RWPE2 (cell line): Measurements from ENCODE around the gene TRPV2.
A peak's percentile ranks its signal among the peaks of the same experiment; 100 is the strongest.

Experiments used
- ATAC-seq: fragments of 200-7000 bp; cut with Tn5 transposase; 3 replicates; pipeline ENCODE4 v1.9.1; 2021; ENCODE audit warnings: low read depth
- DNase-seq: peaks from one replicate; pipeline ENCODE4 v3.0.0-alpha.2; 2020; ENCODE audit warnings: low spot score
- H3K27ac ChIP-seq: fragments of 450-650 bp; 2 replicates; pipeline ENCODE4 v1.5.1; 2017; ENCODE audit warnings: mild to moderate bottlenecking; ENCODE audit not compliant: poor library complexity, severe bottlenecking
- H3K27me3 ChIP-seq: fragments of 250-450 bp; sonication (Bioruptor Pico); 2 replicates; pipeline ENCODE4 v1.5.1; 2021; ENCODE audit warnings: mild to moderate bottlenecking, moderate library complexity; ENCODE audit not compliant: insufficient read depth, poor library complexity, severe bottlenecking
- H3K36me3 ChIP-seq: fragments of 250-450 bp; sonication (Bioruptor Pico); 2 replicates; pipeline ENCODE4 v1.5.1; 2020; ENCODE audit warnings: low read depth, mild to moderate bottlenecking, moderate library complexity
- H3K4me1 ChIP-seq: fragments of 250-450 bp; sonication (Bioruptor Pico); 2 replicates; pipeline ENCODE4 v1.5.1; 2021; ENCODE audit warnings: mild to moderate bottlenecking, moderate library complexity; ENCODE audit not compliant: insufficient read depth, poor library complexity, severe bottlenecking
- H3K4me3 ChIP-seq: fragments of 250-450 bp; sonication (Bioruptor Pico); 2 replicates; pipeline ENCODE4 v1.5.1; 2021; ENCODE audit warnings: mild to moderate bottlenecking, moderate library complexity; ENCODE audit not compliant: severe bottlenecking
- H3K9me3 ChIP-seq: fragments of 250-450 bp; sonication (Bioruptor Pico); 2 replicates; pipeline ENCODE4 v1.5.1; 2021; ENCODE audit warnings: mild to moderate bottlenecking, moderate library complexity; ENCODE audit not compliant: severe bottlenecking
- CTCF ChIP-seq: fragments of 450-650 bp; IDR thresholded peaks from one replicate; pipeline ENCODE4 v1.5.1; 2017; ENCODE audit warnings: mild to moderate bottlenecking, moderate library complexity; ENCODE audit not compliant: poor library complexity, severe bottlenecking

Gene TRPV2

DNA sequence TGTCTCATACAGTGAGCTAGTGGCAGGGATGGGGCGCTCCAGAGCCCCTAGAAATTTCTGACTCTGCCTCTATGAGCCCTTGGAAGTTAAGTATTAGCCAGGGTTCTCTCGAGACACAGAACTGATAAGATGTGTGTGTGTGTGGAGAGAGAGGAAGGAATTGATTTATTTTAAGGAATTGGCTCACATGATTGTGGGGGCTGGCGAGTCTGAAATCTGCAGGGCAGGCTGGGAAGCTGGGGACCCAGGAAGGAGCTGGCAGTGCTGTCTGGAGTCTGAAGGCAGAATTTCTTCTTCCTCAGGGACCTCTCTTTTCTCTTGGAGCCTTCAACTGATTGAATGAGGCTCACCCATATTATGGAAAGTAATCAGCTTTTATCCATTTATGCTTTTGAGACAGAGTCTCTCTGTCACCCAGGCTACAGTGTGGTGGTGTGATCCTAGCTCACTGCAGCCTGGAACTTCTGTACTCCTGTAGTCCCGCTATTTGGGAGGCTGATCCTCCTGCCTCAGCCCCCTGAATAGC, 59.9 kb downstream of the TRPV2 start:
- no peak for TF ChIP-seq CTCF
- H3K4me3 ChIP-seq, result no peak overlapping the region
- DNase-seq, result no peak
- H3K4me1 ChIP-seq, result peaks cover 9% of the 10 kb centered on the region
- no peaks in the 10 kb centered on the region for H3K9me3 ChIP-seq
- no peaks in the 10 kb centered on the region for H3K27me3 ChIP-seq
- no peak for ATAC-seq
- H3K36me3 ChIP-seq, result no peaks in the 10 kb centered on the region
- H3K27ac ChIP-seq, result no peak overlapping the region

DNA sequence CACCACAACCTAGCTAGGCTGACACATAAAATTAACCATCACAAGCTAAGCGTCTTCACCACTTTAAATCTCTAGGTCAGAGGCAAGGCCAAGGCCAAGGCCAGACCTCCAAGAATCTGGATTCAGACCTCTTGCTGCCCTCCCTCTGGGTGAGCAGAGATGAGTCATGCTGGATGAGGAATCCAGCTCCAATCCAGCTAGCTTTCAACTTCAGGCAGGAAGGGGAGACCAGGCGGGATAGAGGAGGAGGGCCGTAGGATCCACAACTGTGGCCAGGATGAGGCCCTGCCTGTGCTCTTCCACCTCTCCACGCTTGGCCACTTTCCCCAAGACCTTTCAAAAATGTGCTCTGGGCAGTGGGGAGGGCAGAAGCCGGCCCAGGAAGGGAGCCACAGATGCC, 61.9 kb downstream of the TRPV2 start:
- Histone ChIP-seq H3K27me3 (no peaks in the 10 kb centered on the region), H3K4me3 (no peak overlapping the region), H3K27ac (peak overlapping the region; percentile 37), H3K4me1 (peaks cover 9% of the 10 kb centered on the region), H3K9me3 (no peaks in the 10 kb centered on the region), H3K36me3 (no peaks in the 10 kb centered on the region)
- DNase-seq (no peak), ATAC-seq (peak; percentile 97)
- TF ChIP-seq CTCF, result no peak

- no peak; the same call in 2 of the 3 replicates for ATAC-seq
- Histone ChIP-seq H3K27me3 (no peaks in the 10 kb centered on the region), H3K4me3 (no peak overlapping the region), H3K9me3 (no peaks in the 10 kb centered on the region), H3K4me1 (peaks cover 9% of the 10 kb centered on the region), H3K27ac (peak overlapping the region; percentile 37), H3K36me3 (no peaks in the 10 kb centered on the region)
- no peak for TF ChIP-seq CTCF
- no peak for DNase-seq
Observed at GRCh38 chr17:16477666-16478065, 62.3 kb downstream of the TRPV2 start.

DNA sequence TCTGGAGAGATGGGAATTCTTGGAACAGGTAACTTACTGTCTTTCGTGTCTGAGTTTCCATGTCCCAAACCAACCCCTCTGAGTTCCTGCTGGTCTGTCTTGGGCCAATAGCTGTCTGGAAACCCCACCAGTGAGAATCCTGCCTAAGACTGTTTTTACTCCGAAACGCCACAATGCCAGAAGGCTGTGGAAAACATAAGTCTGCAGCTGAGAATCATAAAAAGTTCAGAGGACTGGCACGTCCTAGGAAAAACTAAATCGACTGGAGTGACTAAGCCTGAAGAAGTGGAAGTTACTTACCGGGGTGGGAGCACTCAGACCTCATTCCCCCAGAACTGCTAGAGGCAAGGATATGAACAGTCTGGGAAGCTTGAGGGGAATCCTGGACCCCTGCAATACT, 63.3 kb downstream of the TRPV2 start:
- Histone ChIP-seq H3K9me3 (no peaks in the 10 kb centered on the region), H3K27ac (no peak overlapping the region), H3K4me3 (no peak overlapping the region), H3K36me3 (no peaks in the 10 kb centered on the region), H3K4me1 (peaks cover 9% of the 10 kb centered on the region), H3K27me3 (no peaks in the 10 kb centered on the region)
- DNase-seq (no peak), ATAC-seq (no peak)
- no peak for TF ChIP-seq CTCF

GRCh38 chr17:16479264-16479663, 63.9 kb downstream of the TRPV2 start:
- no peak for DNase-seq
- no peak overlapping the region for H3K4me3 ChIP-seq
- TF ChIP-seq CTCF, result no peak
- H3K27me3 ChIP-seq, result no peaks in the 10 kb centered on the region
- no peaks in the 10 kb centered on the region for H3K9me3 ChIP-seq
- H3K27ac ChIP-seq, result no peak overlapping the region
- ATAC-seq, result no peak
- H3K36me3 ChIP-seq, result no peaks in the 10 kb centered on the region
- H3K4me1 ChIP-seq, result peaks cover 9% of the 10 kb centered on the region
